Activated CD8-positive, alpha-beta T cell treated with anti-CD3 and anti-CD28 coated beads for 36 hours (primary cell): ENCODE measurements around the gene FMC1. TPM values are rescaled to one million over a fixed set of nuclear protein-coding genes. Genes with fewer than 3 reads are reported as not detected.

ENCODE experiments used
- ATAC-seq: fragments of 200-7000 bp; cut with Tn5 transposase; one replicate; pipeline ENCODE4 v1.10.0; 2021; ENCODE audit warnings: mild to moderate bottlenecking, moderate library complexity
- CTCF ChIA-PET: fragments of 350-600 bp; sonication (Branson Sonifier 250); formaldehyde crosslinking; loops from one replicate; lab custom pipeline; 2021; ENCODE audit warnings: antibody characterized with exemption; lab: Charles Lee
- POLR2A ChIA-PET: fragments of 350-600 bp; sonication (Branson Sonifier 250); formaldehyde crosslinking; loops from one replicate; lab custom pipeline; 2021; ENCODE audit warnings: antibody characterized with exemption; lab: Charles Lee
- DNase-seq: peaks from one replicate; pipeline ENCODE4 v3.0.0-alpha.2; 2020
- H3K27ac Mint-ChIP-seq: one replicate; pipeline ENCODE4 v1.8.0; 2021; ENCODE audit warnings: mild to moderate bottlenecking, mixed read lengths
- H3K27me3 Mint-ChIP-seq: one replicate; pipeline ENCODE4 v1.8.0; 2021; ENCODE audit warnings: mixed read lengths
- H3K36me3 Mint-ChIP-seq: one replicate; pipeline ENCODE4 v1.8.0; 2021; ENCODE audit warnings: low read depth, mixed read lengths
- H3K4me1 Mint-ChIP-seq: one replicate; pipeline ENCODE4 v1.8.0; 2021; ENCODE audit warnings: low read depth, mixed read lengths
- H3K4me3 Mint-ChIP-seq: one replicate; pipeline ENCODE4 v1.8.0; 2021; ENCODE audit warnings: mild to moderate bottlenecking, moderate library complexity, mixed read lengths
- H3K9me3 Mint-ChIP-seq: one replicate; pipeline ENCODE4 v1.8.0; 2021; ENCODE audit warnings: mixed read lengths
- CTCF ChIP-seq: fragments of 200-600 bp; IDR thresholded peaks from one replicate; pipeline ENCODE4 v1.8.0; 2022; ENCODE audit warnings: antibody characterized with exemption, mild to moderate bottlenecking
- intact Hi-C: fragments of 100-400 bp; cut with micrococcal nuclease; formaldehyde crosslinking; loops from one replicate; pipeline ENCODE4 v1.10.0; 2022
- total RNA-seq, 2 experiments: library from RNA; stranded (reverse); gene quantifications; one replicate each; pipeline ENCODE4 v1.2.3, GENCODE V29; 2021

The FMC1 gene
- total RNA-seq, 2 experiments from 2014 or later = 9.9 to 12.6 TPM

DNA sequence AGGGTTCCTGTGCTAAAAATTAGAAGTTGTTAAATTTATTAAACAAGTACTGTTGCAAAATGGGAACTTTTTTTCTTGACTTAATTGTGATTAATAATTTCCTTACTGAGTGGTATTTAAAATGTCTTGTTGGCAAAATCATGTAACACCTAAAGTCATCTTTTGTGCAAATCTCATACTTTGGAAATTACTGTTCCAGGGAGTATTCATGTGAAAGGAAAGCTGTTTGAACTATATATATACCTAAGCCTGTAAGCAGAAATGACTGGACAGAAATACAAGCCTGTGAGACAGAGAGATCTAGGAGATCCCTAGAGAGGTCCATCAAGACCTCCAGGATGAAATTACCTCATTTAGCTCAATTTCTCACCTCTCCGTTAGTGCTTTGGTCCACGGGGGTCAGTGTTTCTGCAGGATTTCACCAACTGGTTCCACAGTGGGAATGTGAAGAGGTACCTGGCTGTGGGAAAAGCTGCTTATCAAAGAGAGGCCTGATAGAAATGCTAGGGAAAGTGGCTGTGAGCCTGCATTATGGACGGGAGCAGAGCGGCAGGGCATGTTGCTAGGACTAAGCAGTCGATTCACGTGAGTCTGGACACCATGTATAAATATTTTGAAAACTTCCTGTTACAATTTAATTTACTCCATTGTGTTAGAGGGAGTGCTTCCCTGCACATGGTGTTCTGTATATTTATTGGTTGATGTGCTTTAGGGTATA is 26.5 kb downstream of the FMC1 start:
- H3K4me3 Mint-ChIP-seq = no peak overlapping the region

GRCh38 chr7:139370301-139370942 is 29.3 kb downstream of the FMC1 start:
- CTCF ChIA-PET = interaction anchor here (2.6 kb wide), 1 partner anchor 64 kb away, joined by 13 read pairs; no protein-coding TSS in a partner anchor
- ATAC-seq = no peak
- peaks cover 68% of the 10 kb centered on the region for H3K4me1 Mint-ChIP-seq
- POLR2A ChIA-PET = interaction anchor here (0.6 to 3.3 kb wide), 7 partner anchors 8 to 218 kb away, joined by 3 to 30 read pairs (median 7); partner anchors contain the start of gene LUC7L2
- H3K36me3 Mint-ChIP-seq = peaks cover 41% of the 10 kb centered on the region
- no peak overlapping the region for H3K4me3 Mint-ChIP-seq
- peak overlapping the region; percentile 66 for H3K27ac Mint-ChIP-seq
- no peak for DNase-seq
- H3K9me3 Mint-ChIP-seq = no peaks in the 10 kb centered on the region
- TF ChIP-seq CTCF = no peak
- intact Hi-C loops = no loop called here
- H3K27me3 Mint-ChIP-seq = no peaks in the 10 kb centered on the region

More for the DNA sequence above, 26.5 kb downstream of the FMC1 start:
- no peak for ATAC-seq
- Mint-ChIP-seq H3K9me3 (no peaks in the 10 kb centered on the region), H3K27me3 (no peaks in the 10 kb centered on the region), H3K27ac (peak overlapping the region; percentile 52), H3K4me1 (peaks cover 75% of the 10 kb centered on the region), H3K36me3 (peaks cover 53% of the 10 kb centered on the region)
- intact Hi-C loops = no loop called here
- ChIA-PET CTCF (interaction anchor here (1.1 kb wide), 1 partner anchor 67 kb away, joined by 3 read pairs; no protein-coding TSS in a partner anchor), POLR2A (interaction anchor here (0.9 to 1.1 kb wide), 2 partner anchors 9 kb away, joined by 3 read pairs; no protein-coding TSS in a partner anchor)
- no peak for DNase-seq
- no peak for TF ChIP-seq CTCF

DNA sequence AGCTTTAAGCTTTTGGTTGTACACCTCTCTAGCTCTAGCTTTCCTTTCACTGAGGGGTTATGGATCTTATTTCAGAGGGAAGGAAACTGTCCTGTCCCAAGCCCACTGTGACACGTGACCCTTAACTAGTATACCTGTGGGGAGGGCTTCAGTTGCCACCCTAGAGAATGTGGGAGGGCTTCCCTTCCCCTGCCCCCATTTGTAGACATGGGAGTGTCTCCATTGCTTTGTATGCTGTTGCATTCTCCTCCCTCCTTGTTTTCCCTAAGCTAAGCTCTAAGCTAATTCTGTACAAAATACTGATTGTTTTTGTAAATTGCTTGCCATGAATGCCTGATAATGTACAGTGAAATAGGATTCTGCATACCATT is 29.8 kb downstream of the FMC1 start:
- Mint-ChIP-seq H3K9me3 (no peaks in the 10 kb centered on the region), H3K36me3 (peaks cover 37% of the 10 kb centered on the region), H3K4me1 (peaks cover 64% of the 10 kb centered on the region), H3K27me3 (no peaks in the 10 kb centered on the region), H3K4me3 (no peak overlapping the region), H3K27ac (no peak overlapping the region)
- intact Hi-C loops = no loop called here
- no peak for ATAC-seq
- no peak for TF ChIP-seq CTCF
- CTCF ChIA-PET = interaction anchor here (2.6 kb wide), 1 partner anchor 64 kb away, joined by 13 read pairs; no protein-coding TSS in a partner anchor
- DNase-seq = no peak
- POLR2A ChIA-PET = interaction anchor here (0.6 to 3.3 kb wide), 6 partner anchors 9 to 43 kb away, joined by 3 to 30 read pairs (median 13); partner anchors contain the start of gene LUC7L2

DNA sequence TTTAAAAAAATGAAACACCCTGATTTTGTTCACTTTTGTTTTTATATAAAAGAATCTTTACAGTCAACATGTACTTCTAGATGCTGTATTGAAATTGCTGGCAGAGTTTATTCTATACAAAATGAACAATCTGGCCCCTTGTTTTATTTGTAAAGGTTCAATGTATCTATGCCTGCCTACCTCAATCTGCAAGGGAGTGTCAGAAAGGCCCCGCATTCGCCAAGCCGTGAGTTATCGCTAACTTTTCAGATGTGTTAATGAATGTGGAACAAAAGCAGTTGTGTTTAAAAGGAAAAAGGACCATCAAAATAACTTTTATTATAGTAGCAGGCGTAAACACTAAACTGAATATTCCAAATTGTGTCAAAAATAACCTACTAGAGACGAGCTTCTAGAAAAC is 33.1 kb downstream of the FMC1 start:
- Mint-ChIP-seq H3K27me3 (no peaks in the 10 kb centered on the region), H3K36me3 (peaks cover 41% of the 10 kb centered on the region), H3K4me1 (peaks cover 60% of the 10 kb centered on the region), H3K27ac (peak overlapping the region; percentile 64), H3K9me3 (no peaks in the 10 kb centered on the region), H3K4me3 (no peak overlapping the region)
- ChIA-PET POLR2A (interaction anchor here (1.1 to 1.2 kb wide), 3 partner anchors 9 to 44 kb away, joined by 3 to 4 read pairs (median 3); no protein-coding TSS in a partner anchor), CTCF (interaction anchor here (1.0 to 1.6 kb wide), 3 partner anchors 11 to 299 kb away, joined by 4 to 6 read pairs (median 5); no protein-coding TSS in a partner anchor)
- intact Hi-C loops = no loop called here
- TF ChIP-seq CTCF = no peak
- DNase-seq = no peak
- no peak for ATAC-seq
